PC-9 (cell line): ENCODE results near the gene WNT9A. TPM values are rescaled to one million over a fixed set of nuclear protein-coding genes. Genes with fewer than 3 reads are reported as not detected.

Experiments
- BruUV-seq: library from RNA; stranded (reverse); fragments of 400-500 nt; replicated peaks from 2 replicates; lab custom pipeline; 2021; lab: Mats Ljungman, UMichigan
- CTCF ChIA-PET: fragments of 300-600 bp; sonication (Branson Sonifier 250); formaldehyde crosslinking; loops from one replicate; lab custom pipeline; 2022; ENCODE audit warnings: antibody characterized with exemption; lab: Charles Lee
- POLR2A ChIA-PET: fragments of 300-600 bp; sonication (Branson Sonifier 250); formaldehyde crosslinking; loops from one replicate; lab custom pipeline; 2022; ENCODE audit warnings: antibody characterized with exemption; ENCODE audit not compliant: unreplicated experiment; lab: Charles Lee
- DNase-seq, 2 experiments: peaks; one replicate each; pipeline versions ENCODE4 v3.0.0 to v3.0.0-alpha.2; 2015 to 2022; ENCODE audit warnings: mixed read lengths in 1 of 2
- H2AFZ ChIP-seq: fragments of 200-600 bp; sonication (generic); 2 replicates; pipeline ENCODE4 v1.8.1; 2017; ENCODE audit warnings: antibody characterized with exemption
- H3F3A ChIP-seq: fragments of 200-600 bp; sonication (generic); 2 replicates; pipeline ENCODE4 v1.8.1; 2017; ENCODE audit warnings: antibody characterized with exemption, mild to moderate bottlenecking, low read depth; ENCODE audit not compliant: insufficient read depth
- H3K27ac ChIP-seq: fragments of 200-600 bp; sonication (generic); 2 replicates; pipeline ENCODE4 v1.6.1; 2016; ENCODE audit warnings: mixed run types
- H3K27me3 ChIP-seq: fragments of 200-600 bp; sonication (generic); 2 replicates; pipeline ENCODE4 v1.6.1; 2016; ENCODE audit warnings: low read depth, mixed run types; ENCODE audit not compliant: insufficient read depth
- H3K36me3 ChIP-seq: fragments of 200-600 bp; sonication (generic); 2 replicates; pipeline ENCODE4 v1.6.1; 2016; ENCODE audit warnings: low read depth, mixed run types
- H3K4me1 ChIP-seq: fragments of 200-600 bp; sonication (generic); replicated peaks from 2 replicates; pipeline ENCODE4 v1.6.1; 2016; ENCODE audit warnings: mixed run types; ENCODE audit not compliant: insufficient read depth
- H3K4me2 ChIP-seq: fragments of 200-600 bp; sonication (generic); 2 replicates; pipeline ENCODE4 v1.6.1; 2017; ENCODE audit warnings: mixed run types
- H3K4me3 ChIP-seq: fragments of 200-600 bp; sonication (generic); 2 replicates; pipeline ENCODE4 v1.6.1; 2016; ENCODE audit warnings: mixed run types
- H3K79me2 ChIP-seq: fragments of 200-600 bp; sonication (generic); 2 replicates; pipeline ENCODE4 v1.6.1; 2017; ENCODE audit warnings: low read depth, mixed run types
- H3K9me2 ChIP-seq: fragments of 200-600 bp; sonication (generic); 2 replicates; pipeline ENCODE4 v1.8.1; 2017; ENCODE audit warnings: mild to moderate bottlenecking; ENCODE audit not compliant: insufficient read depth
- H3K9me3 ChIP-seq: fragments of 200-600 bp; sonication (generic); 2 replicates; pipeline ENCODE4 v1.8.1; 2016; ENCODE audit warnings: low read depth; ENCODE audit not compliant: insufficient read depth
- H4K20me1 ChIP-seq: fragments of 200-600 bp; sonication (generic); 2 replicates; pipeline ENCODE4 v1.8.1; 2017; ENCODE audit not compliant: insufficient read depth
- CTCF ChIP-seq: fragments of 200-600 bp; sonication (generic); conservative IDR thresholded peaks from 2 replicates; pipeline ENCODE4 v1.6.1; 2017; ENCODE audit warnings: mixed run types, antibody characterized with exemption, mild to moderate bottlenecking, moderate library complexity
- EZH2 ChIP-seq: fragments of 200-600 bp; sonication (generic); IDR thresholded peaks from 2 replicates; pipeline ENCODE4 v1.8.0; 2017; ENCODE audit warnings: antibody characterized with exemption, low read depth
- intact Hi-C: fragments of 100-400 bp; cut with micrococcal nuclease; formaldehyde crosslinking; loops from one replicate; pipeline ENCODE4 v1.10.0; 2022; ENCODE audit not compliant: unreplicated experiment
- total RNA-seq: library from RNA; stranded (reverse); gene quantifications from 2 replicates; pipeline ENCODE4 v1.2.3, GENCODE V29; 2021

WNT9A gene
- total RNA-seq, 1 experiment from 2014 or later = 42.4 TPM

- H3K27ac ChIP-seq = no peak overlapping the region
- no peak for DNase-seq
- H3K36me3 ChIP-seq = no peaks in the 10 kb centered on the region
- TF ChIP-seq EZH2 (no peak), CTCF (no peak)
- H4K20me1 ChIP-seq = no peaks in the 10 kb centered on the region
- BruUV-seq = no TSS peak
- no peak overlapping the region for H2AFZ ChIP-seq
- no peak overlapping the region for H3K4me3 ChIP-seq
- no peaks in the 10 kb centered on the region for H3K9me3 ChIP-seq
- H3K27me3 ChIP-seq = no peaks in the 10 kb centered on the region
- ChIA-PET POLR2A (no interaction called here), CTCF (no interaction called here)
- intact Hi-C loops = no loop called here
- no peaks in the 10 kb centered on the region for H3K79me2 ChIP-seq
- H3K4me2 ChIP-seq = no peak overlapping the region
- H3K4me1 ChIP-seq = no peaks in the 10 kb centered on the region
- no peaks in the 10 kb centered on the region for H3K9me2 ChIP-seq
- no peaks in the 10 kb centered on the region for H3F3A ChIP-seq
These were observed 47.8 kb downstream of the WNT9A start for GRCh38 chr1:227899820-227900449.

DNA sequence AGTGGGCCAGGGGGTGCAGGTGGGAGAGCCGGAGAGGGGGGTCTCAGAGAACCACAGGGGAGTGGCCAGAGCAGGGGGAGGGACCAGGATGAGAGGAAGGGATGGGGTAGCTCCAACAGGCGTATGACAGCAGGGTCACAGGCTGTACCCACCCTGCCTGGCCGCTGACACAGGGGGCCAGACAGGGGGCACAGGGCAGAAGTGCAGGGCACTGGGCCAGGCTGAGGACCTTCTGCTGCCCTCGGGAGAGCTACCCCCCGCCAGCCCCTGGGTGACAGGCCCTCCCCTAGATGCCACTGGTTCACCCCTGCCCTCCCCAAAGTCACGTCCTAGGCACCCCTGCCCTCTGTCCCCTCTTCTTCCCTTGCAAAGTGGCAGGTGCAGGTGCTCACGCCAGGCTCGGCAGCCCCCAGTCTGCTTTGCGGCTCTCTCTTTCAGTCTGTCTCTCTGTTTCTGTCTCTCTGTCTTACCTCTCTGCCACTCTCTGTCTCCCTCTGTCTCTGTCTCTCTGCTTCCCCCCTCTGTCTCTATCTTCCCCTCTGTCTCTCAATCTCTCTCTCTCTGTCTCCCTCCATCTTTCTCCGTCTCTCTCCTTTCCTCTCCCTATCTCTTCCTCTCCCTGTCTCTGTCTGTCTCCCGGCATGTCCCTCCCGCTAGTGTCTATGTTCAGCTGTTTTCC, 48.5 kb downstream of the WNT9A start:
- no TSS peak for BruUV-seq
- POLR2A ChIA-PET = no interaction called here
- intact Hi-C loops = no loop called here

More for the DNA sequence above, 48.5 kb downstream of the WNT9A start:
- Histone ChIP-seq H4K20me1 (no peaks in the 10 kb centered on the region), H3K4me2 (no peak overlapping the region), H3K4me1 (no peaks in the 10 kb centered on the region), H3F3A (no peaks in the 10 kb centered on the region), H3K9me2 (no peaks in the 10 kb centered on the region), H2AFZ (no peak overlapping the region), H3K27ac (no peak overlapping the region), H3K79me2 (no peaks in the 10 kb centered on the region), H3K4me3 (no peak overlapping the region), H3K36me3 (no peaks in the 10 kb centered on the region), H3K9me3 (no peaks in the 10 kb centered on the region), H3K27me3 (no peaks in the 10 kb centered on the region)
- TF ChIP-seq EZH2 (no peak), CTCF (no peak)
- CTCF ChIA-PET = interaction anchor here (0.5 kb wide), 1 partner anchor 64 kb away, joined by 3 read pairs; no protein-coding TSS in a partner anchor
- DNase-seq = no peak
